NCI-H2196 (cell line): ENCODE data around the gene NAALAD2.
"Not testable (repeated sequence)": the region's sequence is repeated elsewhere in the genome, so short reads cannot be mapped to it uniquely, and the experiment has no call there.

Experiments
- DNase-seq: peaks from one replicate; lab custom pipeline; 2025; ENCODE audit not compliant: unreplicated experiment; lab: John Stamatoyannopoulos, UW

The NAALAD2 gene

GRCh38 chr11:90134478-90135003 lies at the start of gene NAALAD2:
NAALAD2 (plus strand) TSS chr11:90134663; CDS start chr11:90134759, 96 bp downstream.
- no peak for DNase-seq

GRCh38 chr11:90085650-90086049 lies 48.8 kb upstream of the NAALAD2 start, which contains the start of gene UBTFL1:
UBTFL1 (plus strand) TSS chr11:90085950; CDS start chr11:90085950, 0 bp downstream.
- not testable (repeated sequence) for DNase-seq

GRCh38 chr11:90088731-90089130 lies 45.7 kb upstream of the NAALAD2 start:
- not testable (repeated sequence) for DNase-seq

- DNase-seq = not testable (repeated sequence)
These were observed 39.1 kb upstream of the NAALAD2 start for GRCh38 chr11:90095230-90095924.

- DNase-seq = not testable (repeated sequence)
These were observed 36.2 kb upstream of the NAALAD2 start for GRCh38 chr11:90098261-90098660.

- no peak for DNase-seq
These were observed 34.0 kb upstream of the NAALAD2 start for GRCh38 chr11:90100431-90100830.

- DNase-seq = no peak
These were observed 20.9 kb upstream of the NAALAD2 start for GRCh38 chr11:90113541-90113940.

GRCh38 chr11:90120191-90120590 lies 14.3 kb upstream of the NAALAD2 start:
- no peak for DNase-seq

GRCh38 chr11:90124371-90124770 lies 10.1 kb upstream of the NAALAD2 start:
- no peak for DNase-seq

GRCh38 chr11:90124946-90125345 lies 9.5 kb upstream of the NAALAD2 start:
- DNase-seq = no peak

- DNase-seq = no peak
These were observed 644 bp upstream of the NAALAD2 start for GRCh38 chr11:90133560-90134477.

- no peak for DNase-seq
These were observed 553 bp downstream of the NAALAD2 start for GRCh38 chr11:90135016-90135415.

GRCh38 chr11:90148900-90149299 lies 14.4 kb downstream of the NAALAD2 start:
- no peak for DNase-seq

- not testable (repeated sequence) for DNase-seq
These were observed 32.6 kb downstream of the NAALAD2 start for GRCh38 chr11:90166982-90167573.

GRCh38 chr11:90167704-90168103 lies 33.2 kb downstream of the NAALAD2 start:
- DNase-seq = not testable (repeated sequence)

- DNase-seq = no peak
These were observed 34.1 kb downstream of the NAALAD2 start for GRCh38 chr11:90168571-90168970.

GRCh38 chr11:90171359-90171758 lies 36.9 kb downstream of the NAALAD2 start:
- DNase-seq = no peak

GRCh38 chr11:90176069-90176468 lies 41.6 kb downstream of the NAALAD2 start:
- DNase-seq = no peak

GRCh38 chr11:90178751-90179150 lies 44.3 kb downstream of the NAALAD2 start:
- DNase-seq = no peak

- DNase-seq = no peak
These were observed 45.5 kb downstream of the NAALAD2 start for GRCh38 chr11:90179923-90180322.

GRCh38 chr11:90187839-90188238 lies 53.4 kb downstream of the NAALAD2 start:
- no peak for DNase-seq
